B cell (primary cell): ENCODE results near the gene PCBP3.

Experiments used
- CTCF ChIP-seq: fragments of 200-600 bp; IDR thresholded peaks from one replicate; pipeline ENCODE4 v1.8.0; 2022; ENCODE audit warnings: antibody characterized with exemption, mild to moderate bottlenecking
- EZH2 ChIP-seq: IDR thresholded peaks from 2 replicates; pipeline ENCODE4 v1.6.1; 2012; ENCODE audit warnings: borderline replicate concordance, low read depth, mild to moderate bottlenecking, moderate library complexity, low read length; ENCODE audit not compliant: insufficient read depth, poor library complexity, severe bottlenecking

GRCh38 chr21:45871616-45872236 lies 228.2 kb downstream of the PCBP3 start:
- TF ChIP-seq CTCF (no peak), EZH2 (no peak)
